HEK293 (cell line): Measurements from ENCODE around the gene DSEL.

ENCODE experiments used
- CTCF ChIP-seq: fragments of 450-650 bp; formaldehyde crosslinking; IDR thresholded peaks from 2 replicates; pipeline ENCODE4 v1.5.1; 2016; ENCODE audit warnings: missing biosample characterization, missing genetic modification characterization
- ZBTB17 ChIP-seq: fragments of 450-650 bp; formaldehyde crosslinking; IDR thresholded peaks from 2 replicates; pipeline ENCODE4 v1.5.1; 2016; ENCODE audit warnings: missing biosample characterization, missing genetic modification characterization
- ZBTB7A ChIP-seq: fragments of 450-650 bp; formaldehyde crosslinking; IDR thresholded peaks from 2 replicates; pipeline ENCODE4 v1.5.1; 2016; ENCODE audit warnings: low read depth, missing biosample characterization, missing genetic modification characterization
- ZNF16 ChIP-seq: fragments of 450-650 bp; formaldehyde crosslinking; IDR thresholded peaks from 2 replicates; pipeline ENCODE4 v1.5.1; 2016; ENCODE audit warnings: low read depth, missing biosample characterization, missing genetic modification characterization

GRCh38 chr18:67496469-67496868 lies 20.1 kb downstream of the DSEL start:
- TF ChIP-seq CTCF (tag by site-specific recombination) (no peak), ZBTB17 (no peak), ZBTB7A (no peak), ZNF16 (tag by site-specific recombination) (no peak)
